GM19452 (cell line): Measurements from ENCODE around the gene PLET1.

Source experiments
- ATAC-seq: cut with Tn5 transposase; IDR thresholded peaks from one replicate; pipeline ENCODE4 v1.9.1; 2021; ENCODE audit not compliant: unreplicated experiment

The PLET1 gene, protein sequence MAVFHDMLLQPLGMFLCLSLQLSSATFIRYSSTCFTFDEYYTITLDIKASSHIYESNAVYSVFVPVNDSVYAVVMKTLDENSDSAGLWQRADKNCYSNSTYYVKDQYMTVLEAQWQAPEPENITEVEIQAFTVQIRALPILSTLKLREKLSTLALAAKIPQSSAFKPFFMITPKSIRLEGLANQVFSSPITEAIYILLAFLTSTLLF

DNA sequence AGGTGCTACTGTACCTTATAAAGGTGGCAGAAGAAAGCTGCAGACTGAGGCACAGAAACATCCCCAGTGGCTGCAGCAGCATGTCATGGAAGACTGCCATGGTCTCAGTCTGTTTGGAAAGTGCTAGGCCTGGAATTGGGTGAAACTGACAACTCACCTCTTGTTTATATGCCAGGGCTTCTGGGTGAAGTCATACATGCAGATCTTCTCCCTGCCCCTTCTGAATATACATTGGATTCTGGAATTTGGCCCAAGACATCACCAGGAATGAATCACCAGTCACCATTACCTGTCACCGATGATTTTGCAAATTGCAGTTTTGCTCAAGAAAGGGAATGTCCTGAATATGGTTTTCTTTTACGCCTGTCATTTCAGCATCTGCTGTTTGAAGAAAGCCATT lies at the start of gene PLET1:
Gene PLET1 (minus strand): TSS at position 371 of the 400 bp plus-strand sequence. CDS start 271 bp downstream, at position 100.
- no peak for ATAC-seq

DNA sequence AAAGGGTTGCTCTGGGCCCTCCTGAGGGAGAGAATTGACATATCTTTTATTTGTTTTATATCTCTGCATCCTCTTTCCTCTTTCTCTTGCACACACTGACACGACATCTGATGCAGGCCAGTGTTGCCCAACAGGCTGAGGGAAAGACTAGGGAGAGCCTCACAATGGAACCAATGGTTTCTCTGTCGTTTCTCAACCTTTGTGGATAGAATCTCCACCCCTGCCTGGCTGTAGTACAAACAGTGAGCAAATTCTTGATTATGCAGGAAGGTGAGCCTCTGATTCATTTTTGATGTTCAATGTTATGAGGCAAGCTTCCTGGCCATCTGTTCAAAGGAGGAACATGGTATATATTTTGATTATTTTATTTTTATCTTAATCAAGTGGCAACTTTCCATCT lies 49.8 kb upstream of the PLET1 start:
- ATAC-seq: no peak

DNA sequence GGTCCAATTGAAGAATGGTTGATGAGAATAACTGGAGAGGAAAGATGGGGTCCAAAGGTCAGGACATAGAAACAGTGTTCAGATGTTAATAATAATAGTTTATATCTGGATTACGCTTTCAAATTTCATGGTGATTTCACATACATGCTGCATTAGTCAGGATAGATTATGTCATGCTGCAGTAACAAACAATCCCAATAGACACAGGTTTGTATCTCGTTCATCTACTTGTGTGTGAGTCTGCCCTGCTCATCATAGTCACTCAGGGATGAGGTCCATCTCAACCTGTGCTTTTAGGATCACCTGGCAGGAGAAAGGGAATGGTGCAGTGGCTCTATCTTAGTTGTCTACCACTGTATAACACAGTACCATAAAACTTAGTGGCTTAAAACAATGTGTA lies 48.0 kb upstream of the PLET1 start:
- no peak for ATAC-seq

DNA sequence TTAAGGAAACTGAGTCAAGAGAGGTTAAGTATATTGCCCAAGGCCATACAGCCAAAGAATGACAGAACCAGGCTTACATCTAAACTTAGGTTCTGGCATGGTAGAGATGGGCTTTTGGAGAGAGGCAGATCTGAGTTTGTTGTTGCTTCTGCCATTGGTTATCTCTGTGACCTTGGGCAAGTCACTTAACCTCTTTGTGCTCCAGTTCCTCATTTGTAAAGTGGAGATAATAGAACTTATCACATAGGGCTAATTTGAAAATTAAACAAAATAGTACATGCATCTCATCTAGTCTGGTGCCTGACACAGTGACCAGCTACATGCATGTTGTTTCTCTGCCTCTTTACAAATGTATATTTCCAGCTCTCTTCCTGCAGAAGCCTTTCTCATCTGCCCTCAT lies 47.0 kb upstream of the PLET1 start:
- ATAC-seq: no peak

DNA sequence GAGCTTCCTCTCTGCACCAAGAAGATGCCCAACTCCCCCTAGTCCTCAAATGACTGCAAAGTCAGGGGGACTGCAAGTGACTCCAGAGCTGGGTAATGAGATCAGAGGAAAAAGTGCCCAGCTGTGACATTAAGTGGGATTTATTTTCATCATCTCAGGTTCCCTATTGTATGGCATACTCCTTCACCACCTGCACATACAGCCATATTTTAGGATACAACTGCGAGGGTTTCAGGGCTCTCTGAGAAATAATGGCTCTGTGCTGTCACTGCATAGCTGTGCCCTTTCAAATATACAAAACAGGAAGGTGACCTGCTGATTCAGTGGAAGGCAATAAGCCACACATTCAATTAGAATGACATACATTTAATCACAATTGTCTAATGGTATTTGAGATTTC lies 45.6 kb upstream of the PLET1 start:
- ATAC-seq: no peak

DNA sequence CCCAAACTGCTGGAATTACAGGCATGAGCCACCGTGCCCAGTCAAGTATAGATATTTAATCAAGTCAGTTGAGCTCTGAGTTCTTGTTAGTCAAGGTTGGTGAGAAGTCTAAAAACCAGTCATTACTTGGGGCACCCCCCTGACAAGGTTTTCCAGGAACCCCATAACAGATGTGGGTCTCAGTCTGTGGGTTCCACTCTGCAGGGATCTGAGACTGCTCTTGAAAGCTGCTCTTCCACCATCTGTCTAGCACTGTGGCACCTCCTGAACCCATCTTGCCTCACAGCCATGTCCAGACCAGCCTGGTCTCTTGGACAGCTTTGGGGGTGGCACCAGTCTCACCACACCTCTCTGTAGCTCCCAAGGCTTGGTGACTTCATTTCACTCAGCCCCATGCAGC lies 44.3 kb upstream of the PLET1 start:
- ATAC-seq: no peak

DNA sequence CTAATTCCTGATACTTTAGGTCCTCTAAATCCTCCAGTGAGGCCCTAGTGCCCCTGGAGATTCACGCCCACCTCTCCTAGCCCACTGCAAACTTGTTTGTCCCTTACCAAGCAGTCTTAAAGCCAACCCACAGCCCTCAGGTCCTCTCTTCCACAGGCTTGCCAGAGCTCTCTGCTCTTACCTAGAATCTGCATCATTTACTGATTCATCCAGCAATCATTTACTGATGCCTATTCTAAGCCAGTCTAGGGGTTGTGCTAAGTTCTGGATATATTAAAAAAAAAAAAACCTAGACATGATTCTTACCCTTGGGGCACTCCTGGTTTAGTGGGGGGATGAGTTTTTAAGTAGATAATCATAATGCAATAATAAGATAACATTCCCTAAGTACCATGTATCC lies 43.0 kb upstream of the PLET1 start:
- no peak for ATAC-seq

DNA sequence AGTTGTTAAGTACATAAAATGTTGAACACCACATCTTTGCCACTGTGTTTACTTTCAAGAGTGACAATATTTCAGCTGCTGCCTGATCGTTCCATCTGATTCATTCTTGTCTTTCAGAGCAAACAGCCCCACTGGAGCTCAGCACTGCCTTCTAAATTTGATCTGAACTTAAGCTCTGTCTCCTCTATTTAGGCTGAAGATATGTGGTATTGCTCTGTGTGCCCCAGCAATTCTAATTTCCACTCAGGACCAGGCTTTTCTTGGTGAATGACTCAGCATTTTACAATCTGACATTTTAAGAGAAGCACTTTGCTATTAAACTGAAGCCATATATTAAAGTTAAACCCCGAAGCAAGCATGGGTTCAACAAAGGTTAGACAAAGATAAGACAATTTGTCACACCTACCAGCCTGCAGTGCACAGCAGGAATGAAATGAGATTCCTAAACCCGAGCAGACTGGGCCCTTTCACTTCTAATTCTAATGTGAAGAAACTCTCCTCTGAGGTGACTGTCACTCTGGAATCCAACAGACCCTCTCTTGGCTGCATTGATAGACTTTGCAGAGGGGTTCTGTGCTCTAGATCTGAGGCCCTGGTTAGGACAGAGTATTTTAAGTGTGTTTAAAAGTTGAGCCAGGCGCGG lies 41.7 kb upstream of the PLET1 start:
- no peak for ATAC-seq

DNA sequence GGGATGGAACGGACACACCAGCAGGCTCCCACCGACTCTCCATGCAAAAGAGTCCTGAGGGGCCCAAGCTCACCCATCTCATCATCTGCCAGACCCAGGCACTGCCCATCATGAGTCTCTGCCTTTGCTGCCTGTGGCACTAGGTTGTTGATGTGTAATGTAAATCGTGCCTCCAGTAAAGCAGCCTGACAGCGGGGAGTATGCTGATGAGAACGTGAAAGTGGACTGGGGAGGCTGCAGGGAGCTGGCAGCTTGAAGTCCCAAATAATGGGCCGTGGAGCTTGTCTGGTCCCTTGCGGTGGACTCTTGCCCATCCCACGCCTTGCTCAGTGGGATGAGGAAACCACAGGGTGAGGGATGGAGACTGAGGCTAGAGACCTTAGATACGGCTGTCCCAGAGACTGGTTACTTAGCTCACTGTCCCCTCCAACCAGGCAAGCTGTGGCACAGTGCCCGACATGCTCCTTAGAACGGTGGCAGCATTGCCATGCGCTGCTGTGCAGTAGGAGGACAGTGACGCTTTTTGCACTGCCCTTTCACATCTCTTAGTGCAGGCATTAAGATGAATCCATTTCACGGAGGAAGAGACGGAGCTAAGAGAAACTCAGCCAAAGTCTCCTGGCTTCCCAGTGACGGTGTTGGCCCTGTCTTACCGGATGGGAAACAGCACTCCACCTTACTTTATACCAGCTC lies 39.6 kb upstream of the PLET1 start:
- no peak for ATAC-seq

DNA sequence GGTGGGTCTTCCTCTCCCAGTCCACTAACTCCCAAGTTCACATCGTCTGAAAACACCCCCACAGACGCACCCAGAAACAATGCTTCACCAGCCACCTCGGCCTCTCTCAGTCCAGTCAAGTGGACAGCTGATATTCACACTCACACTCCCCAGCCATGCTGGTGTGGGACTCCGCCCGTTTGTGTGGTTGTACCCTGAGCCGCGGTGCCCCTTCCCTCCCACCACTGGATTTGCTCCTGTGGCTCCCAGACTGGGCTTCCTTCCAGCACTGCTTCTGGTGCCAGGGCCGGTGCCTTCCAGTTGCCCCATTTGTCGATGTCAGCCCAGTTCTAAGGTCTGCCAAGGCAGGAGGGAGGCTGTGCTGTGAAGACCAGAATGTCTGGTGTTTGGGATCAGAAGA lies 37.9 kb upstream of the PLET1 start:
- no peak for ATAC-seq

DNA sequence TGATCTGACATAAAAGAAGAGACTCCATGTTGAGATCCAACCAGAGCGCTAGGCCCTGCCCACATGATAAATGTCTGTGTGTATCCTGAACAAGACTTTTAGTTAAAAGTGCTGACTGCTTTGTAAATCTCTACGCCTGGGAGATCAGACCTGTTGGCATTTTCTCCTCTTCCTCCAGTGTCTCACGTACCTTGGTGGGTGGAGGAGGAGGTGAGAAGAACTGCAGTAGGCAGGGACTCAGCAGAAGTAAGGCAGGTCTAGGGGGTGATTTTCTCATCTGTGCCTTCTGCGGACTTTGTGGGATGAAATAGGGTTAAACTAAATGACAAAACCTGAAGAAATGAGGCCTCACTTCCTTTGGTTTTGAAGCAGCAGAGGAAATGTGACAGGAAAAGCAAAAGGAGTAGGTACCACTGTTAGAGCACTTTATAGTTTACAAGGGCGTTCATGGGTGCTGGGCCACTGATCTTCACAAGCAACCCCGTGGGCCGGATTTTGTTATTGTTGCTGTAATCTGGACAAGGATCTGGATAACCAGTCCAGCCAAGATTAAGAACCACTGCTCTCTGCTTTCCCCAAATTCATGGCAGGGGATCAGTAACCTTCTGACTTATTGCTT lies 36.7 kb upstream of the PLET1 start:
- no peak for ATAC-seq

DNA sequence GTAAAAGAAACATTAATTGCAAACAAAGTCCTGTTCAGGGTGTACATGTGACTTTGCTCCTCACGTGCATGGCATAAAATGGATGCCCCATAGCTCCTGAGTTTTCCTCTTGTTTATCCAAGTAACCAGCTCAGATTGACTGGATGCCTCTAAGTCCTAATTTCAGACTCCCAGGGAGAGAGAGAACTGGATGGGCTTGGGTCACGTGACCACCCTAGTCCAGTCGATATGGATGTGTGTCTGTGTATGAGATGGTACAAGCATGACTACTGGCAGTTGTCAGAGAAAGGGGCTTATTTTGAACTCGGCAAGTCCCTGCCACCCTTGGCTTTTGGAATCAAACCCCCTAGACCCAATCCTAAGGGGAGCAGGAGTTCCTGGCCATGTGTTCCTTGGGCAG lies 35.4 kb upstream of the PLET1 start:
- no peak for ATAC-seq

DNA sequence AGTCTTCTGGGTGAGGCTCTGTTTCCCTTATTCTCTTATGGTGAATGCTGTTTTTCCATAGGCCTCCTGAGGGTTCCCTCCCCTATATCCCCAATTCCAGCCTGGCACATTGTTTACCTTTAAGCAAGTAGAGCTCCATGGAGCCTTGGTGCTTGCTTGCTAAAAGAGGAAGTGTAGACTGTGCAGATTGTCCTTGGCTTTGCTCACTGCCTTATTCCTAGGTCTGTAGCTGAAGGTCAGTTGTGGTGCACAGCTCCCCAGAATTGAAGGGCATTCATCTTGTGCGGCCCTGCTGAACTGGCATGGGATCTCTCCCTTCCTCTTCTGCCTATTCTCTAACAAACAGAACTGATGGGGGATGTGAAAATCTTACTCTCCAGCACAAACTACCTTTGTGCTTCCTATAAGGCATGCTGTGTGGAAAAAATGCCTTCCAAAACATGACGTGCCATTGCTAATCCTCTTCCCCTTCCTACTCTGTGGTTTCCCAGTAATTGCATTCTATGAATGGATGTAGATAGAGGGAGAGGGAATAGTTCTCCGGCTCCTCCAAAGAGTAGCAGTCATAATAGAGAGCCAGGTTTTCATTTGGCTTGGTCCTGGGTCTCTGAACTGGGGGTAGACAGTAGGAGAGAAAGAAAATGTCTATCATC lies 34.2 kb upstream of the PLET1 start:
- no peak for ATAC-seq

DNA sequence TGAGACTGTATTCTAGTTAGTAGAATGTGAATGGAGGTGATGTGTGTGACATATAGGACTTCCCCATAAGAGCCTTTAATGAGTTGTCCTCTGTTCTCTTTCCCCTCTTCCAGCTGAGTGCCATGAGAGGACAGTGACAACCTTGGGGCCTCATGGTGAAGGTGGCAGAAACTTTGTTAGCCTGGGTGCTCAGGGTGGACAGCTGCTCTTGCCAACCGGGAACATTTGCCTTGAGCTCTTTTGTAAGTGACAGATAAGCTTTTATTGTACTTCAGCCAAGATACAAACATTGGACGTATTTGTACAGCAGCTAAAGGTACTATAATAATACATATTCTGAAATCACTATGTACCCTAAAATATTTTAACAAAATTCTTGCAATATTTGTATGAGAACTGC lies 33.0 kb upstream of the PLET1 start:
- no peak for ATAC-seq

DNA sequence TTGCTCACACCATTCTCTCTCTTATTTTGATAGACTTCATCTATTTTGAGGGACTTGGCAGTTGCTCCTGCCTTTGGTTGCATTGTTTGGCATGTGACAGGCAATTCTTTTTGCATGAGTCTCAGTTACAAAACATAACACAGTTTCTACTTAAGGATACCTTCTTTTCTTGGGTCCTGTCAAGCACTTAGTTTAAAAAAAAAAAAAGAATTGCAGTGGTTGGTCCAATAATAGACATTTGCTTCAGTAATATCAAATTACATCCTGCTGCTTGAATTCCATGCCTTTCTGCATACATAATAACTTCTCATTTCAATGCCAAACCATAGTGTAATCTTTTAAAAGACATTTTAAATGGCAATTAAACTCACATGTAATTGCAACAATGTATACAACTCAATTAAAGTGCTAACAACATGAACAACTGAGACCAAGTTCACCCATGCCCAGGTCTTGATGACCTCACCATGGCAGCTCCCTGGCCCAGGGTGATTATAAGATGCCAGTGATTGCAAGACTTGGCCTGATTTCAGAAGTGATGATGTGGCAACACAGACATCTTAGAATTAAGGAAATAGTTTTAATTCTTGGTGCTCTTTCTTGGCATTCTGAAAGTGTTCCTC lies 32.2 kb upstream of the PLET1 start:
- ATAC-seq: no peak

DNA sequence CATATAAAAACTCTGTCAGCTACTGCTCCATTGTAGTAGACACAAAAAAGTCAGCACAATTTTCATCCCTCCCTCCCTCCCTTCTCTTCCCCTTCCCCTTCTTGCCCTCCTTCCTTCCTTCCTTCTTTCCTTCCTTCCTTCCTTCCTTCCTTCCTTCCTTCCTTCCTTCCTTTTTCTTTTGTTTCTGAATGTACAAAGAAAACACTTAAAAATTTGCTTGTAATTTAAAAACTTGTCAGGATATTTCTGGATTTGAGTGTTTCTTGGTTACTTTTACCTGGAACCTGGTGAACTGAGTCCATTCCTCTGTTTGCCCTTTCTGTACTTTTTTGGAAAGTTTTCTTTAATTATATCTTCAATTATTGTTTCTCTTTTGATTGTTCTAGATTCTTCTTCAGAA lies 31.5 kb upstream of the PLET1 start:
- no peak for ATAC-seq

DNA sequence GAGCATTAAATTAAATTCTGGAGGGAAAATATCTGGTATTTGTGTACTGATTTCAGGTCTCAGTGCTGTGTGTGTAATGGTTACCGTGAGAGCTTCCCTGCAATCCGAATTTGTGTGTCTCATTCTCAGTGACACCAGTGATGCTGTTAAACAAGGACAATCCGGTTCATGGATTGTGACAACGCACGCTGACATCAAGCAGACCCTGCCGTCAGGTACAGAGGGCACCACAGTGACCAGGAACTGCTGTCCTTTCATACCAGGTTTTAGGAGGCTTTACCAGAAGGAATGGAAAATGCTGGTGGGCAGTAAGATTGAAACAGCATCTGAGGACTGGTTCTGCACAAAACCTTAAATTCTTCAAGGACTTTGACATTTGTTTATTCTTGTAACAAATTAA lies 30.5 kb upstream of the PLET1 start:
- no peak for ATAC-seq

DNA sequence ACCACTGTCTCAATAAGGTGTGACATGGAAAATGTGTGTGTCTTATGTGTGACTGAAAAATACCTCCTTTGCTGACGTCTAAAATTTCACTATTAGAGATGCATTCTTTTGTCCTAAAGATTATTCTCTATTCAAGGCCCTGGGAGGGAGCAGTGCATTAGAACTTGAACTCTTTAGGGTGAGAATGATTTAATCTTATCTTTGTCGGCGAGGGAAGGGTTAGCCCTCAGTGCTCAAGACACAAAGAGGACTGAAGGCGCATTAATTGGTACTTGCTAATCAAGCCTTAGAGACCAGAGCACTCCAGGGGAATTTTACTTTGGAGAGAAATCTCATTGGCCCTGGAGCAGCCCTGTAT lies 29.8 kb upstream of the PLET1 start:
- no peak for ATAC-seq

DNA sequence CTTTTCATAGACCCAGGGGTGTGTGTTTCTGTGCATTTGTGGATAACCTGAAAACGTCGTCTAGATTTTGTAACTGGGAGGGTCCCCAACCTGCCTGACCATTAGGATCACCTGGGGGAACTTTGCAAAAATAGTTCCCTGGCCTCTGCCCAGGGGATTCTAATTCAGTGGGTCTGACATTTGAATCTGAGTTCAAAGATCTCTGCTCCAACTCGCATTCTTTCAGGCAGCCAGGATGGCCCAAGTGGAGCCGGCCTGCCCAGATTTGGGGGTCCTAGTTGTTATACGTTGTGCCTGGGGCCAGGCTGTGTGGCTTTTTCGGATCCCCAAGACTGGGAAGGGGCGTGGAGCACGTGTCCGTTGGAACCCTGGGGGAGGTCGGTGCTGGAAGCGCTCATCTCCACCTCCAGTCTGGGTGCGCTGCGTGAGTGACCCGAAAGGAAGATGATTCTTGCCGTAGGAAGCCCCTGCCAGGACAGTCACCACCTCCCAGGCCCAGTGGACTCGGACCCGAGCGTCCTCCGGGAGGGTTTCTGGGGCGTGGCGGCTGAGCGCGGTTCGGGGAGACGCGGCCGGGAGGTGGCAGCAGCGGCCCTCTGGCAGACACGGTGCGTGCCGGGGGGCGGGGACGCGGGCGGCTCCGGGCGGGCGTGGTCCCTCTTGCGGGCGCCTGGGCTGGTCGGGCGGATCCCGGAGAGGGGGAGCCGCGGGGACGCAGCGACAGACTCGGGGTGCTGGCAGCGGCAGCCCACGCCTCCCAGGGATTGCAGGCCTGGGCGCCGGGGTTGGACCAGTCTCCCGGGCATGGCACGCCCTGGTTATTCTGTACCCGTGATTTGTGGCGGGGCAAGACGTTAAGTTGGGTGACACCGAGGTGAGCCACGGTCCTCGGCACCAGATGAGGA lies 29.2 kb upstream of the PLET1 start:
- ATAC-seq: peak; percentile 95

DNA sequence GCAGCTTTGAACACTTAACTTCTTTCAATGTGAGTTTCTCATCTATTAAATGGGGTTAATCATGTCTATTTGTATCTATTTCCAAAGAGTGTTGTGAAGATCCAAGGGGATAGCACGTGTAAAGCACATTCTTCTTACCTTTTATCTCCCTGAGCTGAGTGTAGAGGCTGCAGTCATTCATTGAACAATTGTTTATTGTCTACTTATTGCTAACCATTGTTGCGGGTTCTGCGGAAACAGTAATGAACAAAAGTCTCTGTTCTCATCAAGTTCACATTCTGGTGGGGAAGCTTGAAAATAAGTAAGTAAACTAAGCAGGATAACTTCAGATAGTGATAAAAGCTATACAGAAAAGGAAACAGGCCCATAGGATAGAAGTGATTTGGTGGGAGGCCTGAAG lies 27.4 kb upstream of the PLET1 start:
- no peak for ATAC-seq
